Epithelial cell of proximal tubule (primary cell): ENCODE results near the gene COL7A1. TPM values are rescaled to one million over a fixed set of nuclear protein-coding genes. Genes with fewer than 3 reads are reported as not detected.
"Not testable (repeated sequence)": the region's sequence is repeated elsewhere in the genome, so short reads cannot be mapped to it uniquely, and the experiment has no call there.

ENCODE experiments used
- DNase-seq: peaks from one replicate; pipeline ENCODE4 v3.0.0-alpha.2; 2011; ENCODE audit warnings: low read depth
- H3K4me3 ChIP-seq: 2 replicates; pipeline ENCODE4 v1.5.1; 2011; ENCODE audit warnings: low read depth, mild to moderate bottlenecking, low read length
- total RNA-seq: library from RNA; depleted of rRNA; stranded (reverse); fragments of >200 nt; gene quantifications from 2 replicates; pipeline ENCODE4 v1.2.3, GENCODE V29; 2015
- TF ChIP-seq, protein P1 (sequence below): conservative IDR thresholded peaks from 2 replicates; pipeline ENCODE4 v1.5.1; 2012; ENCODE audit warnings: low read depth, mild to moderate bottlenecking, low read length

The COL7A1 gene
- total RNA-seq, 1 donor from 2014 or later, result 211 TPM

DNA sequence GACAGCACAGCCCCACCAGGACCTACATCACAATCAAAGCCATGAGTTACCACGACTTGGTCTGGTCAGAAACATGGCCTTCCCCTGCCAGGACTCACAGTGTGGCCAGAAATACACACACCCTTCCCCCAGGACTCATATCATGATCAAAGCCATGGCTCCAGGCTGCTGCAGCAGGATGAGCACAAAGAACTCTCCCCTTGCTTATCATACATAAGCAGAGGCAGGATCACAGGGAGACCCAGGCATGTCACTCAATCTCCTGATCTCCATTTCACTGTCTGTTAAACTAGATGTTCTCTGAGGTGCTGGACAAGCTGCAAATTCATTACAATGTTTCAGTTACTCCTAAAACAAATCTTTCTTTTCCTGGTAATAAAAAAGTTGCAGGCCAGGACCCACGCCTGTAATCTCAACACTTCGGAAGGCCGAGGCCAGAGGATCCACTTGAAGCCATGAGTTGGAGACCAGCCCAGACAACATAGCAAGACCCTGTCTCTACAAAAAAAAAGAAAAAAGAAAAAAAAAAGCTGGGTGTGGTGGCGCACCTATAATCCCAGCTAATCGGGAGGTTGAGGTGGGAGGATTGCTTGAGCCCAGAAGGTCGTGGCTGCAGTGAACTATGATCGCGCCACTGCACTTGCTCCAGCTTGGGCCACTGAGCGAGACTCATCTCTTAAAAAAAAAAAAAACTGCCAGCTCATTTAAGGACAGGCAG is 39.7 kb downstream of the COL7A1 start:
- DNase-seq, result no peak
- TF ChIP-seq, protein P1, sequence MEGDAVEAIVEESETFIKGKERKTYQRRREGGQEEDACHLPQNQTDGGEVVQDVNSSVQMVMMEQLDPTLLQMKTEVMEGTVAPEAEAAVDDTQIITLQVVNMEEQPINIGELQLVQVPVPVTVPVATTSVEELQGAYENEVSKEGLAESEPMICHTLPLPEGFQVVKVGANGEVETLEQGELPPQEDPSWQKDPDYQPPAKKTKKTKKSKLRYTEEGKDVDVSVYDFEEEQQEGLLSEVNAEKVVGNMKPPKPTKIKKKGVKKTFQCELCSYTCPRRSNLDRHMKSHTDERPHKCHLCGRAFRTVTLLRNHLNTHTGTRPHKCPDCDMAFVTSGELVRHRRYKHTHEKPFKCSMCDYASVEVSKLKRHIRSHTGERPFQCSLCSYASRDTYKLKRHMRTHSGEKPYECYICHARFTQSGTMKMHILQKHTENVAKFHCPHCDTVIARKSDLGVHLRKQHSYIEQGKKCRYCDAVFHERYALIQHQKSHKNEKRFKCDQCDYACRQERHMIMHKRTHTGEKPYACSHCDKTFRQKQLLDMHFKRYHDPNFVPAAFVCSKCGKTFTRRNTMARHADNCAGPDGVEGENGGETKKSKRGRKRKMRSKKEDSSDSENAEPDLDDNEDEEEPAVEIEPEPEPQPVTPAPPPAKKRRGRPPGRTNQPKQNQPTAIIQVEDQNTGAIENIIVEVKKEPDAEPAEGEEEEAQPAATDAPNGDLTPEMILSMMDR, result no peak
- H3K4me3 ChIP-seq, result peak overlapping the region; percentile 82

DNA sequence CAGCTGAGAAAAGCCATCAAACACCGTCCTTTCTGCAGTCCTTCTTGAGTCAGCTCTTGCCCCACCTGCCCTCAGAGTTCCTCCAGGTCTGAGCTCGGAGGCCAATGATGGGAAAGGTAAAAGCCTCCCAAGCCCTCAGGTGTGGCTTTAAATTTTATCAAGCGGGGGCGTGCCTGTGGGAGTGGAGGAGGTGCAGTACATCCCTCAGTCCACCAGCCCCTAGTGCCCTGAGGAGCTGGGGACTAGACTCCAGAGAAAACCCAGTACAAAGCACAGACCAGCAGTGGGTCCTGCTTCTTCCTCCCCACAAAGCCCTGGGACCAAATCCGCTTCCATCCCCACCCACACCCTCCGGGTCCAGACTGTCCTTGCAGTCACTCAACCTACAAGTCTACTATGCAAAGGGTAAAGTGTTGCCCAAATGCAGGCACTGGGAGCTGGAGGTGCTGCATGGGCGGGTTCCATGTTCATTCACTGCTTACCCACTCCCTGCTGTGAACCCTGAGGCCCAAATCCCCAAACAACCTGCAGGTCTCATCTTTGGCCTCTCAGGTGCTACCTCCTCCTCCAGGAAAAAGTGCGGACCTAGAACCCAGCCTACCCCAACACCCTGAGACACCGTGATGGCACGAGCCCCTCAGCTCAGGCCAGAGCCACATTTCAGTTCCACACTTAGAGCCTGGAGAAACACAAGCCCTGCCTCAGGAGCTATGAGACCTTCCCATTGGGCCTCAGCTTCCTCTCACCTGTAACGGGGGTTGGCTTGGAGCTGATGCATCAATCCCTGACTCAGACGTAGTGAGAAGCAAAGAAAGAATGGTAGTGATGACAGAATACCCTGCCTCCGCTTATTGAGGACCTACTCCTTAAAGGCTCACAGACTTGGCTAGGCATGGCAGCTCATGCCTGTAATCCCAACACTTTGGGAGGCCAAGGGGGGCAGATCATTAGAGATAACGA is 41.0 kb downstream of the COL7A1 start:
- H3K4me3 ChIP-seq, result no peak overlapping the region
- TF ChIP-seq, protein P1, result no peak
- DNase-seq, result no peak

DNA sequence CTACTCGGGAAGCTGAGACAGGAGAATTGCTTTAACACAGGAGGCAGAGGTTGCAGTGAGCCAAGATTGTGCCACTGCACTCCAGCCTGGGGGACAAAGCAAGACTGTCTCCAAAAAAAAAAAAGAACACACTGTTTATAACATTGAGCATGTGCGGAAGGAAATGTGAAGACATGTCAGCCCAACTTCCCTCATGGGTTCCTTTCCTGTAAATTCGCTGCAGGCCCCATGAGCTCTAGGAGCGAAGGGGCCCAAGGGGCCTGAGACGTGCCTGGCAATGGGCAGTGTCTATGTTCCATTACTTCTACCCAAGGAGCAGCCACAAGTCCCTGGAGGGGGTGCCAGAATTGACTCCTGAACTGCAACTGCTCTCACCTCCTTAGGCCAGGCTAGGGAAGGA is 41.8 kb downstream of the COL7A1 start:
- H3K4me3 ChIP-seq, result no peak overlapping the region
- TF ChIP-seq, protein P1, result no peak
- DNase-seq, result no peak

DNA sequence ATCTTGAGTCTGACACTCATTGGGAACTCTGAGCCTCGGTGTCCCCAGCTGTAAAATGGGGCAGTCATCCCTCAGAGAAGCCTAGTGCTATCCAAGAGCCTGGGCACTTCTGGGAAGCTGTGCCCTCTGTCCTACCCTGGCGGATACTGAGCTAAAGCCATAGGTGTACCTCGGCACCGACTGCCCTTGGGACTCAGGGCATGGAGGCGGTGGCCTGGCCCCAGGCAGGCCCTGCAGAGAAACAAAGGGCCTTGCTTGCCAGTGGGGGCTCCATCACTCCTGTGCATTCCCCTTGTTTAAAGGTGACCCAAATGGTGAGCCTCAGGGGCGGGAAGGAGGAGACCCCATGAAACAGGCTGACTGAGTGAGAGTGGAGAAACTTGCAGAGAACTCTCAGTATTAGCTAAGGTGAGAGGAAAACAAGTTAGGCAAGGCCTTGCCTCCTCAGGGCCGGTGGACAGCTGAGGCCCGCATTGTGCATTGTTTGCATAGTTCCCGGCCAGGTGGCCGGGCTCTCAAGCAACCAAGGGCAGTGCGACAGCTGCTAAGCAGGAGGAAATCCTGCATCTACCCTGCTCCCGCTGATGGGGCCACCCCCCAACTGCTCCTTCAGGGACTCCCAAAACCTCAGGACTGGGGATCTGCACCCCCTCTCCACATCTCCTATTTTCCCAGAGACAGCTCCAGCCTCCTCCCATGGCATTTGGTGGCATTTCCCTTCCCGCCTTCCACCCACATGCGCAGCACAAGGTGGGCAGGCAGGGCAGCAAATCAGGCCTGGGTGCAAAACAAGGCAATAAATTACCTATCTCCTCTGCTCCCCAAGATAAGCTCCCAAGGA is 42.8 kb downstream of the COL7A1 start:
- DNase-seq, result no peak
- no peak overlapping the region for H3K4me3 ChIP-seq
- TF ChIP-seq, protein P1, result no peak

DNA sequence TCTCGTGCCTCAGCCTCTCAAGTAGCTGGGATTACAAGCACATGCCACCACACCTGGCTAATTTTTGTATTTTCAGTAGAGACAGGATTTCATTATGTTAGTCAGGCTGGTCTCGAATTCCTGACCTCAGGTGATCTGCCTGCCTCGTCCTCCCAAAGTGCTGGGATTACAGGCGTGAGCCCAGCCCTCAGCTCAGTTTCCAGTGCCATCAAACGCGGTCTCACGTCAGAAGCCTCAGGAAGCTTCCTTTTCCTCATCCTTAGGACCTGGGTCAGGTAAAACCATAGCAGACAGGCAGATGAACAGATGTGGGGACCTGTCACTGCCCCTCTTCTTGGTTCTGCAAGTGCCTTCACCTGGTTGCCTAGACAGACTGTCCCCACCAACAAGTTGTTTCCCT is 43.5 kb downstream of the COL7A1 start:
- not testable (repeated sequence) for DNase-seq, H3K4me3 ChIP-seq

DNA sequence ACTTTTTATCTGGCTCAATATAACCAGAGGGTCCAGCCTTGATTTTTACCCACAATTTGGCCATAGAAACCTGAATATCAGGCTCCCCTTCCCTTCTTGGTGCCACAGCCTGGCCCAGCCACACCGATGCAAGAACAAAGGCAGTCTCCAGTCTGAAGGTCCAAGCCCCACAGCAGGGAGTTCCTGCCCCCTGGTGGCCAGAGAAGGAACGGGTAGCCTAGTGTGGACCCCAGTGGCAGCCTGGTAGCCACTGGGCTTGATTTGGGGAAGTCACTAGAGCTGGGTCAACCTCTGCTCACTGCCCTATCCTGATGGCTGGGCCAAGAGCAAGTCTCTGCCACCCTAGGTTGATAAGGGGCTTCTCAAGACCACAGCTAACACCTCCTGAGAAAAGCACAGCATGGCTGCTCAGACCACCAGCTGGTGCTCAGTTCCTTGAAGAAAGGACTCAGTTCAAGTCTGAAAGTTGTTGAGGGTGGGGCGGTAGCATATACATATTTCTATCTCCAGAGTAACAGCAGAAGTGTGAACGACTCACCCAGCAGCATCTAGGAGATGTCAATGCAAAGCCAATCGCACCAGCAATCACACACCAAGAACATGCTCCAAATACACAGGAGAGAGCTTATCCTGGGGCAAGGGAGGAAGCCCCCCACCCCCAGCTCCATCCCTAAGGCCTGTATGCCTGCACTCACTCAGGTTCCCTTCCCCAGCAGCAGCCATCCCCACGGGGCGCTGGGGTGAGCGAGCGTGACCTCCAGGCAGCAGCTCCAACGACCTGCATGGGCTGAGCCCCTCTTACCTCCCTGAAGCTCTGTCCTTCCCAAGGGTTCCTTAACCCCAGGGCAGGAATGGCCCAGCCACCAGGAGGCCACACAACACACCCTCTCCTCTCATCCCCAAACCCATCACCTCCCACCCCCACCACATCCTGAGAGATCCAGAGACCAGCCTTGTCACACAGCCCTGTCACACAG is 46.1 kb downstream of the COL7A1 start:
- TF ChIP-seq, protein P1, result peak; percentile 95
- no peak for DNase-seq
- no peak overlapping the region for H3K4me3 ChIP-seq
